Astrocyte (in vitro differentiated cells and primary cell): Measurements from ENCODE around the gene VIPR1.

ENCODE experiments used
- CTCF ChIP-seq: IDR thresholded peaks from 2 replicates; pipeline ENCODE4 v1.5.1; 2011; ENCODE audit warnings: low read depth, mild to moderate bottlenecking, inconsistent platforms, low read length, moderate library complexity; ENCODE audit not compliant: insufficient read depth
- EZH2 ChIP-seq: IDR thresholded peaks from 2 replicates; pipeline ENCODE4 v1.6.1; 2012; ENCODE audit warnings: mild to moderate bottlenecking, low read length, inconsistent platforms; ENCODE audit not compliant: insufficient read depth

GRCh38 chr3:42463093-42463492 is 39.4 kb upstream of the VIPR1 start:
- TF ChIP-seq CTCF (no peak), EZH2 (no peak)
